Endothelial cell of umbilical vein (primary cell): Measurements from ENCODE around the gene CLIP4. TPM values are rescaled to one million over a fixed set of nuclear protein-coding genes. Genes with fewer than 3 reads are reported as not detected.

Source experiments
- BruUV-seq: library from RNA; stranded (reverse); fragments of 400-500 nt; replicated peaks from 2 replicates; lab custom pipeline; 2021; lab: Mats Ljungman, UMichigan
- CTCF ChIA-PET: fragments of 300-600, 350-600 bp; sonication (Branson Sonifier 250); formaldehyde crosslinking; loops from one replicate; lab custom pipeline; 2021; ENCODE audit warnings: antibody characterized with exemption, inconsistent platforms; lab: Charles Lee
- POLR2A ChIA-PET: fragments of 300-600, 350-600 bp; sonication (Branson Sonifier 250); formaldehyde crosslinking; loops from one replicate; lab custom pipeline; 2021; ENCODE audit warnings: antibody characterized with exemption, inconsistent platforms; lab: Charles Lee
- DNase-seq: peaks from one replicate; pipeline ENCODE4 v3.0.0-alpha.2; 2011; ENCODE audit warnings: low read depth, low spot score
- FAIRE-seq: peaks from 2 replicates; lab custom pipeline; 2011; peaks lifted over from hg19 to GRCh38; lab: Jason Lieb, UNC
- H2AFZ ChIP-seq: 2 replicates; pipeline ENCODE4 v1.6.0; 2012; ENCODE audit warnings: low read depth, low read length, control low read depth, inconsistent platforms
- H3K27ac ChIP-seq: 2 replicates; pipeline ENCODE4 v1.5.1; 2011; ENCODE audit warnings: low read depth, mild to moderate bottlenecking, control low read depth, low read length, moderate library complexity; ENCODE audit not compliant: insufficient read depth
- H3K27me3 ChIP-seq, 2 experiments: 2 replicates each; pipeline versions ENCODE4 v1.6.0 to v1.6.1; 2011; ENCODE audit warnings: low read length in 2 of 2, mixed read lengths in 1 of 2; ENCODE audit not compliant: control insufficient read depth in 2 of 2, insufficient read depth in 2 of 2
- H3K36me3 ChIP-seq, 2 experiments: 2 replicates in 1 of 2; 3 replicates in 1 of 2; pipeline ENCODE4 v1.5.1; 2011; ENCODE audit warnings: low read length in 2 of 2, mild to moderate bottlenecking in 1 of 2, moderate library complexity in 1 of 2; ENCODE audit not compliant: control insufficient read depth in 2 of 2, insufficient read depth in 2 of 2; ENCODE audit errors: extremely low read depth in 1 of 2
- H3K4me1 ChIP-seq: 3 replicates; pipeline ENCODE4 v1.5.1; 2011; ENCODE audit warnings: mild to moderate bottlenecking, low read length; ENCODE audit not compliant: control insufficient read depth, insufficient read depth; ENCODE audit errors: extremely low read depth
- H3K4me2 ChIP-seq: 2 replicates; pipeline ENCODE4 v1.6.1; 2011; ENCODE audit warnings: low read length, control low read depth, mixed read lengths; ENCODE audit not compliant: insufficient read depth
- H3K4me3 ChIP-seq, 3 experiments: fragments of 200-600 bp in 1 of 3; sonication (generic), shearing (Covaris generic) in 1 of 3; replicated peaks in 1 of 3; 2 replicates each; pipeline ENCODE4 v1.5.1; 2011 to 2016; ENCODE audit warnings: control low read depth in 3 of 3, low read length in 3 of 3, mild to moderate bottlenecking in 2 of 3, inconsistent platforms in 1 of 3, low read depth in 1 of 3, moderate library complexity in 1 of 3; ENCODE audit not compliant: insufficient read depth in 1 of 3
- H3K79me2 ChIP-seq: 2 replicates; pipeline ENCODE4 v1.6.0; 2012; ENCODE audit warnings: low read length, inconsistent platforms; ENCODE audit not compliant: control insufficient read depth, insufficient read depth
- H3K9ac ChIP-seq: replicated peaks from 2 replicates; pipeline ENCODE3; 2011; ENCODE audit warnings: low read length, control low read depth; ENCODE audit not compliant: insufficient read depth; ENCODE audit errors: extremely low read depth
- H3K9me1 ChIP-seq: replicated peaks from 3 replicates; pipeline ENCODE4 v1.6.0; 2011; ENCODE audit warnings: mild to moderate bottlenecking, low read length; ENCODE audit not compliant: control insufficient read depth, insufficient read depth; ENCODE audit errors: extremely low read depth
- H3K9me3 ChIP-seq: replicated peaks from 2 replicates; pipeline ENCODE4 v1.5.1; 2012; ENCODE audit warnings: low read length, inconsistent platforms; ENCODE audit not compliant: control insufficient read depth, insufficient read depth
- H4K20me1 ChIP-seq: replicated peaks from 2 replicates; pipeline ENCODE3; 2011; ENCODE audit warnings: mild to moderate bottlenecking, low read length; ENCODE audit not compliant: control insufficient read depth, insufficient read depth; ENCODE audit errors: extremely low read depth
- CTCF ChIP-seq, 2 donors: IDR thresholded peaks; 1 replicate in 1 of 2; 2 replicates in 1 of 2; pipeline ENCODE4 v1.5.1; 2011; ENCODE audit warnings: low read length in 2 of 2, mild to moderate bottlenecking in 2 of 2, moderate library complexity in 2 of 2, control low read depth in 1 of 2, inconsistent platforms in 1 of 2, low read depth in 1 of 2; ENCODE audit not compliant: insufficient read depth in 1 of 2; ENCODE audit errors: extremely low read depth in 1 of 2
- EZH2 ChIP-seq: IDR thresholded peaks from 2 replicates; pipeline ENCODE4 v1.6.1; 2012; ENCODE audit warnings: borderline replicate concordance, low read depth, mild to moderate bottlenecking, moderate library complexity, low read length, inconsistent platforms; ENCODE audit not compliant: severe bottlenecking
- FOS ChIP-seq: IDR thresholded peaks from 2 replicates; pipeline ENCODE4 v1.6.1; 2011; ENCODE audit warnings: mild to moderate bottlenecking, low read length, moderate library complexity, borderline replicate concordance; ENCODE audit not compliant: insufficient read depth
- GATA2 ChIP-seq: IDR thresholded peaks from 2 replicates; pipeline ENCODE4 v1.7.0; 2011; ENCODE audit warnings: low read depth, mild to moderate bottlenecking, moderate library complexity, mixed read lengths, low read length; ENCODE audit not compliant: insufficient read length, insufficient read depth
- JUN ChIP-seq: IDR thresholded peaks from 2 replicates; pipeline ENCODE4 v1.6.1; 2011; ENCODE audit warnings: borderline replicate concordance, low read depth; ENCODE audit not compliant: insufficient read length, insufficient read depth
- MAX ChIP-seq: IDR thresholded peaks from 2 replicates; pipeline ENCODE4 v1.6.1; 2011; ENCODE audit not compliant: insufficient read depth, insufficient read length
- MYC ChIP-seq: IDR thresholded peaks from one replicate; pipeline ENCODE4 v1.6.1; 2011; ENCODE audit warnings: mild to moderate bottlenecking, low read depth, low read length
- POLR2A ChIP-seq: IDR thresholded peaks from 2 replicates; pipeline ENCODE4 v1.6.1; 2012; ENCODE audit warnings: low read depth, mild to moderate bottlenecking, control low read depth, low read length
- POLR2AphosphoS5 ChIP-seq: IDR thresholded peaks from 2 replicates; pipeline ENCODE4 v1.6.1; 2012; ENCODE audit warnings: low read depth, mild to moderate bottlenecking, control low read depth, low read length, moderate library complexity; ENCODE audit not compliant: insufficient read depth
- dilution Hi-C: fragments of 300-500 bp; cut with MboI; formaldehyde crosslinking; loops from one replicate; pipeline ENCODE4 v1.15.0; 2019; ENCODE audit warnings: low sequenced_read_pairs; ENCODE audit not compliant: extremely low pct_ligation_motif_present
- intact Hi-C: fragments of 100-400 bp; cut with micrococcal nuclease; formaldehyde crosslinking; loops from one replicate; pipeline ENCODE4 v1.10.0; 2022
- polyA plus RNA-seq, 4 experiments: library from polyadenylated mRNA; depleted of rRNA in 3 of 4; stranded (reverse) in 3 of 4; unstranded in 1 of 4; fragments of >200 nt; gene quantifications; 2 replicates each; pipeline versions ENCODE4 v1.2.1 to v1.2.3, GENCODE V29; 2011 to 2012; ENCODE audit warnings: missing spikeins in 1 of 4
- total RNA-seq: library from RNA; stranded (reverse); gene quantifications from 2 replicates; pipeline ENCODE4 v1.2.3, GENCODE V29; 2021

The CLIP4 gene
- total and polyA plus RNA-seq, 2 donors (not counting 3 experiments of a cell fraction or from before 2014, with no cell fraction given), result 9.2 to 24.0 TPM

- no TSS peak for BruUV-seq
- H3K27ac ChIP-seq, result no peak overlapping the region
Observed at GRCh38 chr2:29165362-29166241, 50.4 kb downstream of the CLIP4 start.

More at GRCh38 chr2:29165362-29166241, 50.4 kb downstream of the CLIP4 start:
- Histone ChIP-seq H4K20me1 (no peaks in the 10 kb centered on the region), H3K36me3 (peaks cover 0 to 2% of the 10 kb centered on the region in 2 experiments), H3K9me1 (no peaks in the 10 kb centered on the region), H3K4me2 (no peak overlapping the region), H3K79me2 (no peaks in the 10 kb centered on the region), H3K27me3 (no peaks in the 10 kb centered on the region), H2AFZ (no peak overlapping the region), H3K4me3 (no peak overlapping the region), H3K9me3 (no peaks in the 10 kb centered on the region), H3K9ac (no peak overlapping the region), H3K4me1 (no peaks in the 10 kb centered on the region)
- DNase-seq (peak; percentile 3), FAIRE-seq (peak; percentile 12)
- ChIA-PET CTCF (interaction anchor here (1.4 kb wide), 1 partner anchor 9 kb away, joined by 3 read pairs; no protein-coding TSS in a partner anchor), POLR2A (no interaction called here)
- TF ChIP-seq EZH2 (no peak), CTCF (IDR thresholded peaks at IDR 0.05; ENCODE audit: extremely low read depth in 1 of 2, insufficient read depth in 1 of 2, low read depth in 1 of 2, low read length in 2 of 2) (no peak), POLR2AphosphoS5 (no peak), MAX (no peak), GATA2 (no peak), MYC (no peak), POLR2A (no peak), FOS (no peak), JUN (no peak)
- intact Hi-C loops, result no loop called here
- dilution Hi-C loops, result no loop called here
